LHCN-M2 (cell line): ENCODE data around the gene NLRC5. TPM values are rescaled to one million over a fixed set of nuclear protein-coding genes. Genes with fewer than 3 reads are reported as not detected.

ENCODE experiments used
- DNase-seq: peaks from one replicate; pipeline ENCODE4 v3.0.0-alpha.2; 2012; ENCODE audit warnings: low read depth
- total RNA-seq: library from RNA; depleted of rRNA; stranded (reverse); fragments of >200 nt; gene quantifications from 2 replicates; pipeline ENCODE4 v1.2.3, GENCODE V29; 2014; rRNA removed

Gene NLRC5
- total RNA-seq, 1 experiment from 2014 or later = 22.3 TPM

DNA sequence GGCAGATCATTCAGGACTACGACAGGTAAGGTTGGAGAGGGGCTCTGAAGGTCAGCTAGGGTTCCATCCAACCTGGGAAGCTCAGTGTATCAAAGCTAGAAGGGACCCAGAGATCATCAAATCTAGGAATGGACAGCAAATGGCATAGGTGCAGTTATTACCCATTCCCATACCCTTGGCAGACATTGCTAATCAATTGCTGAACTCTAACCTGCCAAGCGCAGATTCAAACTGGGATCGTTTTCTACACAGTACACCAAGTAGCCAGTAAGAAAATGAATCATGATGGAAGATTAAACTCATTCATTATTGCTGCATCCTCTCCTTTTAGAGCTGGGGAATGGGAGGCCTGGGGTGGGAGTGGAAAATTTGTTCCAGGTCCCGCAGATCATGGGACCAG lies 136.6 kb downstream of the NLRC5 start:
- no peak for DNase-seq

DNA sequence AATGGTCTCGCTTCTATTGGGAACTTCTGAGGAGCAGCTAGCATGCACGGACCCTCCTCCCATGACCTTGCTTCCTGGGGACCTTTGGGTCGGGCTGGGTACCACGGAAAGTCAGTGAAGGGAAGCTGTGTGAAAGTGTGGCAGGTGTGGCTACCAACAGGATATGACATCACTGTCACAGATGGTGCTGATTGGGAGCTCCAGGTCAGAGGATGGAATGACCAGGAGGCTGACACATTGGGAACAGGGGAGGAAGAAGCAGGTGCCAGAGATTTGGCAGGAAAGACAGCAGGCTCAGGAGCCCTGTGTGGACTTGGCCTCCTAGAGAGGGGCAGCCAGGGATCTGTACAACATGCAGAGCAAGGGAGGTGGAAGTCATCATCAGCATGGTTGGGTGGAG lies 137.1 kb downstream of the NLRC5 start:
- no peak for DNase-seq

GRCh38 chr16:57127037-57127763 lies 137.8 kb downstream of the NLRC5 start:
- no peak for DNase-seq

GRCh38 chr16:57127836-57128235 lies 138.5 kb downstream of the NLRC5 start:
- no peak for DNase-seq

- DNase-seq = no peak
Observed at GRCh38 chr16:57128771-57129389, 139.5 kb downstream of the NLRC5 start.

- DNase-seq = no peak
Observed at GRCh38 chr16:57130950-57131321, 141.6 kb downstream of the NLRC5 start.

DNA sequence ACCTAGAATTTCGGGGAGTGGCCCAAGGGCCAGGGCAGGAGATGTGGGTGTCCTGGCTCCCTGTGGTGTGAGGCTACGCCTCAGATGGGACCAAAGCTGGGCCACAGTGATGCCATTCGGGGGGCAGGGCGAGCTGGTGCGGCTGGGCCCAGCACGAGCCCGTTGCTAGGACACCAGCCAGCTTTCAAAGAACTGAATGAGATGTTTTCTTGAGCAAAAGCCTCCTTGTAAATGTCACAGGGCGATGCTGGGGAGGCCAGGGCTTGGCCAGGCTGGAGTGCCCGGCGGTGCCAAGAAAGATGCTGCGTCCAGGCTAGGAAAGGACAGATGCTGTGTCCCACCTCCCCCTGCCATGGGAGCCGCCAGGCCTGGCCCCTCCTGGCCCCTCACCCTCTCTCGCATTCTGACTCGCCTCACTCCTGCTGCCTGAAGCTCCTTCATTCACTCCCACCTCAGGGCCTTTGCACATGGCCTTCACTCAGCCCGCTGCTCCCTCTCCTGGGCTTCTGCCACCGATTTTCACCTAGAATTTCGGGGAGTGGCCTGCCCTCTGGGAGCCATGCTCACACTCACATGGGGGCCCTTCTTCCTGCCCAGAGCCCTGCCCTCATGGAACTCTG lies 142.1 kb downstream of the NLRC5 start:
- no peak for DNase-seq

DNA sequence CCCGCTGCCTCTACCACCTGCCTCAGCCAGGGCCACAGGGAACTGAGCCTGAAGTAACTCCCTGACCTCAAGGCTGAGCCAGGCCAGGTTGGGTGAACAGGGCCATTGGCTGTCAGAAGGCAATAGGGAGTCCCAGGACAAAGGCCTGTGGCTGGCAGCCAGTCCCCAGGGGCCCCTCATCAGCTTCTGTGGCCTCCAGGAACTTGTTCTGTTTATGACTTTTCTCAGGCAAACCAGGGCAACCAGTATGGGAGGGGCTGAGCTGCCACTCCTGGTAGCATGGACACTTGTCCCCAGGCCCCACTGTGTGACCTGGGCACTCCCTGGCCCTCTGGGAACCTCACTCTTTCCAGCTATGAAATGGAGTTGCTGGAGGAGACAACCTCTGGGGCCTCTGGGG lies 143.1 kb downstream of the NLRC5 start:
- no peak for DNase-seq

DNA sequence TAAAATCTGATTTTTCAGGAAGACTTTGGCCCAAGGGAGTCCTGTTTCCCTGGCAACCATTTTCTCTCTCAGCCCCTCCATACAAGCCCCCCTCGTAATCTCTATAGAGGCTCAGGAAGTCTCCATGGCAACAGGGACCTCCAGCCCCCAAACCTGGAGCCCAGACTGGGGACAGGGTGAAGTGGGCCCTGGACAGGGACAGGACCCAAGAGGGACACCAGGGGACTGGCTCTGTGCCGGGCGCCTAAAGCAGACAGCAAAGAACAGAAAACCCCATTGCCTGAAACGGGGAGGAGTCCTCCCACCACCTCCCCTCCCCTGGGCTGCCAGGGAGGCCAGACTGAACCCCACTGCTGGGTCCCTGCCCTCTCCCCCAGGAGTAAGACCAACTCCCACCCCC lies 143.7 kb downstream of the NLRC5 start:
- no peak for DNase-seq

Other genes starting within 250 kb of the NLRC5 start
- 0.11 TPM in 1 of 2 replicates, not detected in the other for gene SLC12A3, start 124.3 kb upstream of the NLRC5 start, total RNA-seq
- 235 and 314 TPM in 2 replicates for gene HERPUD1, start 57.4 kb upstream of the NLRC5 start, total RNA-seq
- not detected in 2 replicates for gene CETP, start 27.6 kb upstream of the NLRC5 start, total RNA-seq
- 13.7 and 18.6 TPM in 2 replicates for gene CPNE2, start 103.0 kb downstream of the NLRC5 start, total RNA-seq
- gene PSME3IP1, start 196.5 kb downstream of the NLRC5 start, total RNA-seq = 102 and 109 TPM in 2 replicates
- 32.6 and 34.9 TPM in 2 replicates for gene RSPRY1, start 196.8 kb downstream of the NLRC5 start, total RNA-seq